Endothelial cell (in vitro differentiated cells): ENCODE data around the gene ZFP1. TPM values are rescaled to one million over a fixed set of nuclear protein-coding genes. Genes with fewer than 3 reads are reported as not detected.
A peak's percentile ranks its signal among the peaks of the same experiment; 100 is the strongest.

Experiments
- DNase-seq: peaks from one replicate; pipeline ENCODE4 v3.0.0; 2021; ENCODE audit warnings: low spot score
- H3K27ac Mint-ChIP-seq: one replicate; pipeline ENCODE4 v1.8.0; 2021; ENCODE audit warnings: mixed read lengths, inconsistent platforms; ENCODE audit not compliant: unreplicated experiment
- H3K27me3 Mint-ChIP-seq: one replicate; pipeline ENCODE4 v1.8.0; 2021; ENCODE audit warnings: mild to moderate bottlenecking, moderate library complexity, mixed read lengths, inconsistent platforms; ENCODE audit not compliant: unreplicated experiment
- H3K36me3 Mint-ChIP-seq: one replicate; pipeline ENCODE4 v1.8.0; 2021; ENCODE audit warnings: mild to moderate bottlenecking, low read depth, mixed read lengths, inconsistent platforms; ENCODE audit not compliant: unreplicated experiment
- H3K4me1 Mint-ChIP-seq: one replicate; pipeline ENCODE4 v1.8.0; 2021; ENCODE audit warnings: mild to moderate bottlenecking, mixed read lengths, inconsistent platforms; ENCODE audit not compliant: unreplicated experiment
- H3K4me3 Mint-ChIP-seq: one replicate; pipeline ENCODE4 v1.8.0; 2021; ENCODE audit warnings: mild to moderate bottlenecking, mixed read lengths, inconsistent platforms; ENCODE audit not compliant: unreplicated experiment
- H3K9me3 Mint-ChIP-seq: one replicate; pipeline ENCODE4 v1.8.0; 2021; ENCODE audit warnings: mixed read lengths, inconsistent platforms; ENCODE audit not compliant: unreplicated experiment
- CTCF ChIP-seq: fragments of 200-600 bp; sonication (generic); IDR thresholded peaks from one replicate; pipeline ENCODE4 v1.5.0; 2021; ENCODE audit warnings: antibody characterized with exemption; ENCODE audit not compliant: unreplicated experiment
- total RNA-seq: library from RNA; stranded (reverse); fragmentation: NEBNext Ultra II Directional; extraction: Animal tissue kit (Norgen Biotek cat#: 25700); gene quantifications from one replicate; pipeline ENCODE4 v1.2.1, GENCODE V29; 2021; ENCODE audit not compliant: unreplicated experiment

Gene ZFP1
- total RNA-seq, 1 donor from 2014 or later = 12.0 TPM

DNA sequence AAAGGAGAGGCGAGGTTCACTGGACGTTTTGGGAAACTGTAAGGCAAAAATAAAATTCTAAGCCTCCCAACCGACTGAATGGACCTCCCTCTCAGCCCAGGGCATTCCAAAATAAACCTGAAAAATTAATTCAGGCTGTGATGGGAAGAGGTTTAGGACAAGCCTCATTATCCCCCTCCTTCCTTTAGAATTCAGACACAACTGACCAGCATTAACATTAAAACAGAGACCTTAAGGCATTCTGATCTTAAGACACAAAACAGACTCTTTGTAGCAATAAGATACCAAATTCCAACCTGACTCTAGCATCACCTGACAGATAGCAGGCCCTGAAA, 31.4 kb upstream of the ZFP1 start:
- peak overlapping the region; percentile 53 for H3K4me3 Mint-ChIP-seq
- H3K27ac Mint-ChIP-seq = peak overlapping the region; percentile 31
- no peaks in the 10 kb centered on the region for H3K9me3 Mint-ChIP-seq
- no peak for TF ChIP-seq CTCF
- peaks cover 4% of the 10 kb centered on the region for H3K36me3 Mint-ChIP-seq
- no peak for DNase-seq
- H3K27me3 Mint-ChIP-seq = peaks cover 20% of the 10 kb centered on the region
- H3K4me1 Mint-ChIP-seq = peaks cover 13% of the 10 kb centered on the region

DNA sequence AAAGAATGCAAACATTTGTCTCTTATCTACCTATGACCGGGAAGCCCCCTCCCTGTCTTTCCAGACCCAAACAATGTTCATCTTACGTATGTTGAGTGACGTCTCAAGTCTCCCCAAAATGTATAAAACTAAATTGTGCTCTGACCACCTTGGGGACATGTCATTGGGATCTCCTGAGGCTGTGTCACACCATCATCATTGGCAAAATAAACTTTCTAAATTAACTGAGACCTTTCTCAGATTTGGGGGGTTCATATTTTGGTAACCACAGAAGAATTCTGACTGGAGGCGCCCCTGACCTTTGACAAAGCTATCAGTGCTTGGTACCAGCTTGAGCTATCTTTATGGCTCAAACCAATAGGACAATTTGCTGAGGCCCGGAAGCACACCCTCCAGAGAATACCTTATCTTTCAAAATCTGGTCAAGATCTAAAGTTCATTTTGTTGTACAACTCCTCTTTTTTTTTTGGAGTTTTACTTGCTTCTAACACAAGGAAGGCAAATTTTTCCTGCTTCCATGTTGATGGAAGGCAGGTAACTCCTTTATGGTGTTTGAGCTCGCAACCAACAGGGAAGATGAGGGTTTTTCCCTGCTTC, 29.3 kb upstream of the ZFP1 start:
- Mint-ChIP-seq H3K4me3 (no peak overlapping the region), H3K9me3 (no peaks in the 10 kb centered on the region), H3K36me3 (peaks cover 7% of the 10 kb centered on the region), H3K27ac (no peak overlapping the region), H3K27me3 (peaks cover 4% of the 10 kb centered on the region), H3K4me1 (no peaks in the 10 kb centered on the region)
- no peak for TF ChIP-seq CTCF
- no peak for DNase-seq

GRCh38 chr16:75120253-75120652, 28.1 kb upstream of the ZFP1 start:
- Mint-ChIP-seq H3K4me1 (no peaks in the 10 kb centered on the region), H3K36me3 (peaks cover 7% of the 10 kb centered on the region), H3K9me3 (no peaks in the 10 kb centered on the region), H3K27me3 (peaks cover 4% of the 10 kb centered on the region), H3K27ac (no peak overlapping the region), H3K4me3 (no peak overlapping the region)
- TF ChIP-seq CTCF = no peak
- no peak for DNase-seq

DNA sequence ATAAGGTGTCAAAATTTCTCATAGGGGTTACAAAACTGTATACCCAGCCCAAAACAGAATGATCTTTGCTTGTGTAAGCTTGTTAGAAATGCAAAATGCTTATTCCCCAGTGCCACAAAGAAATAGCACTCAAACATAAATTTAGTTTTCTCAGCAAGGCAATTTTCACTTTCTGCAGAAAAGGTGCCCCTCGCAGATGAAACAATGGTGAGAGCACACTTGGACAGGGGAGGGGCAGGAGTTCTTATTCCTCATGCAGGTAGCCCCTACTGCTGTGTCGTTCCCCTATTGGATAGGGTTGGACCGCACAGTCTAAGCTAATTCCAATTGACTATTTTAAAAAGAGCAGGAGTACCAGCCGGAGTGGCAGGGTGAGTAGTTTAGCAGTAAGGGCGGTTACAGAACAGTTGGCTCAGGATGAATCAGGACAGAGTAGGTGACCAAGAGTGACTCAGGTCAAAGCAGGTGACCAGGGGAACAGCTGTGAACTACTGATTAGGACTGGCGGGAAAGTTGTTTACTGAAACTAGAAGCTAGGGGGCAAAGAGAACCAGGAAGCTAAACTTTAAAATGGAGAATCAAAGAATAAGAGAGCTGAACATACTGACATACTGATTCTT, 26.3 kb upstream of the ZFP1 start:
- H3K4me3 Mint-ChIP-seq = peak overlapping the region; percentile 62
- no peak for DNase-seq
- TF ChIP-seq CTCF = no peak
- peaks cover 2% of the 10 kb centered on the region for H3K27me3 Mint-ChIP-seq
- no peak overlapping the region for H3K27ac Mint-ChIP-seq
- no peaks in the 10 kb centered on the region for H3K9me3 Mint-ChIP-seq
- no peaks in the 10 kb centered on the region for H3K4me1 Mint-ChIP-seq
- H3K36me3 Mint-ChIP-seq = peaks cover 10% of the 10 kb centered on the region

- Mint-ChIP-seq H3K36me3 (peaks cover 16% of the 10 kb centered on the region), H3K4me3 (no peak overlapping the region), H3K27ac (no peak overlapping the region), H3K27me3 (peaks cover 2% of the 10 kb centered on the region), H3K9me3 (no peaks in the 10 kb centered on the region), H3K4me1 (no peaks in the 10 kb centered on the region)
- no peak for TF ChIP-seq CTCF
- DNase-seq = no peak
Measured at GRCh38 chr16:75122609-75123008, 25.7 kb upstream of the ZFP1 start.
